T-helper 1 cell treated with Interleukin-12 subunit alpha and Interleukin-12 subunit beta and Interleukin-4 antibody, amounts not matched to agents 30 ng/mL and 1 ng/mL, for 36 hours (primary cell): ENCODE results near the gene ITGB2. TPM values are rescaled to one million over a fixed set of nuclear protein-coding genes. Genes with fewer than 3 reads are reported as not detected.
"Not testable (repeated sequence)": the region's sequence is repeated elsewhere in the genome, so short reads cannot be mapped to it uniquely, and the experiment has no call there.

Experiments used
- intact Hi-C: fragments of 100-400 bp; cut with micrococcal nuclease; formaldehyde crosslinking; loops from one replicate; pipeline ENCODE4 v1.15.1; 2024
- total RNA-seq: library from RNA; stranded (reverse); gene quantifications from 2 replicates; pipeline ENCODE4 v1.2.3, GENCODE V29; 2022

The ITGB2 gene
- total RNA-seq, 1 donor from 2014 or later = 792 TPM

GRCh38 chr21:44928500-44929241 is 8.0 kb upstream of the ITGB2 start:
- intact Hi-C loops = not testable (repeated sequence)

GRCh38 chr21:44927587-44928461 is 7.1 kb upstream of the ITGB2 start:
- intact Hi-C loops = loop anchor here (2.0 kb wide), 1 partner anchor 151 kb away; no protein-coding TSS in a partner anchor

GRCh38 chr21:44927259-44927586 is 6.5 kb upstream of the ITGB2 start:
- intact Hi-C loops = loop anchor here (2.0 kb wide), 1 partner anchor 152 kb away; no protein-coding TSS in a partner anchor

- intact Hi-C loops = loop anchor here (1.0 to 2.0 kb wide), 2 partner anchors 51 to 152 kb away; no protein-coding TSS in a partner anchor
Observed at GRCh38 chr21:44926331-44927101, 5.8 kb upstream of the ITGB2 start.

- intact Hi-C loops = no loop called here
Observed at GRCh38 chr21:44925378-44925755, 4.7 kb upstream of the ITGB2 start.

- intact Hi-C loops = no loop called here
Observed at GRCh38 chr21:44924606-44925377, 4.1 kb upstream of the ITGB2 start.

- intact Hi-C loops = loop anchor here (1.0 kb wide), 1 partner anchor 9 kb away; no protein-coding TSS in a partner anchor
Observed at GRCh38 chr21:44923480-44924084, 2.9 kb upstream of the ITGB2 start.

- intact Hi-C loops = loop anchor here (2.0 kb wide), 1 partner anchor 17 kb away; no protein-coding TSS in a partner anchor
Observed at GRCh38 chr21:44921928-44922327, 1.2 kb upstream of the ITGB2 start.

- intact Hi-C loops = loop anchor here (1.0 to 2.0 kb wide), 3 partner anchors 8 to 19 kb away; no protein-coding TSS in a partner anchor
Observed at GRCh38 chr21:44919913-44920693, 596 bp downstream of the ITGB2 start.

GRCh38 chr21:44919111-44919912 is 1.4 kb downstream of the ITGB2 start:
- intact Hi-C loops = no loop called here

- intact Hi-C loops = no loop called here
Observed at GRCh38 chr21:44918581-44919033, 2.1 kb downstream of the ITGB2 start.

- intact Hi-C loops = no loop called here
Observed at GRCh38 chr21:44918107-44918470, 2.6 kb downstream of the ITGB2 start.

GRCh38 chr21:44917446-44918106 is 3.1 kb downstream of the ITGB2 start:
- intact Hi-C loops = no loop called here

- intact Hi-C loops = no loop called here
Observed at GRCh38 chr21:44916965-44917364, 3.7 kb downstream of the ITGB2 start.

- intact Hi-C loops = loop anchor here (1.0 to 2.0 kb wide), 3 partner anchors 9 to 114 kb away; partner anchors contain the start of gene UBE2G2
Observed at GRCh38 chr21:44914176-44914874, 6.4 kb downstream of the ITGB2 start.

GRCh38 chr21:44913425-44914175 is 7.1 kb downstream of the ITGB2 start:
- intact Hi-C loops = loop anchor here (1.0 to 2.0 kb wide), 3 partner anchors 10 to 113 kb away; partner anchors contain the start of gene UBE2G2
